ENCODE data around the gene CDRT4.

DNA sequence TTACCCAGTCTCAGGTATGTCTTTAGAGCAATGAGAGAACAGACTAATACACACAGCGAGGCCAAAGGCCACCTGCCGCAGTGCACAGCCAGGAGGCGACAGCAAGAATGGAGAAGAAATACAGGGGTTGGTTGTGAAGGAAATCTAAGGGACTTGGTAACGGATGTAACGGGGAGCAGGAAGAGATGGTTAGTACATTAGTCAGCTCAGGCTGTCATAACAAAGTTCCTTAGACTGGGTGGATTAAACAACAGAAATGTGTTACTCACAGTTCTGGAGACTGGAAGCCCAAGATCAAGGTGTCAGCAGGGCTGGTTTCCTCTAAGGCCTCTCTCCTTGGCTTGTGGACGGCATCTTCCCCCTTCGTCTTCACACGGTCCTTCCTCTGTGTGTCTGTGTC is 48.7 kb upstream of the CDRT4 start:
- no peak for TF ChIP-seq POLR2A (IDR thresholded peaks at IDR 0.05)
- TF ChIP-seq, protein P1, sequence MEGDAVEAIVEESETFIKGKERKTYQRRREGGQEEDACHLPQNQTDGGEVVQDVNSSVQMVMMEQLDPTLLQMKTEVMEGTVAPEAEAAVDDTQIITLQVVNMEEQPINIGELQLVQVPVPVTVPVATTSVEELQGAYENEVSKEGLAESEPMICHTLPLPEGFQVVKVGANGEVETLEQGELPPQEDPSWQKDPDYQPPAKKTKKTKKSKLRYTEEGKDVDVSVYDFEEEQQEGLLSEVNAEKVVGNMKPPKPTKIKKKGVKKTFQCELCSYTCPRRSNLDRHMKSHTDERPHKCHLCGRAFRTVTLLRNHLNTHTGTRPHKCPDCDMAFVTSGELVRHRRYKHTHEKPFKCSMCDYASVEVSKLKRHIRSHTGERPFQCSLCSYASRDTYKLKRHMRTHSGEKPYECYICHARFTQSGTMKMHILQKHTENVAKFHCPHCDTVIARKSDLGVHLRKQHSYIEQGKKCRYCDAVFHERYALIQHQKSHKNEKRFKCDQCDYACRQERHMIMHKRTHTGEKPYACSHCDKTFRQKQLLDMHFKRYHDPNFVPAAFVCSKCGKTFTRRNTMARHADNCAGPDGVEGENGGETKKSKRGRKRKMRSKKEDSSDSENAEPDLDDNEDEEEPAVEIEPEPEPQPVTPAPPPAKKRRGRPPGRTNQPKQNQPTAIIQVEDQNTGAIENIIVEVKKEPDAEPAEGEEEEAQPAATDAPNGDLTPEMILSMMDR (IDR thresholded peaks at IDR 0.05), result no peak
